Endothelial cell of umbilical vein (primary cell): ENCODE results near the gene ACSF3. TPM values are rescaled to one million over a fixed set of nuclear protein-coding genes. Genes with fewer than 3 reads are reported as not detected.

Source experiments
- BruUV-seq: library from RNA; stranded (reverse); fragments of 400-500 nt; replicated peaks from 2 replicates; lab custom pipeline; 2021; lab: Mats Ljungman, UMichigan
- CTCF ChIA-PET: fragments of 300-600, 350-600 bp; sonication (Branson Sonifier 250); formaldehyde crosslinking; loops from one replicate; lab custom pipeline; 2021; ENCODE audit warnings: antibody characterized with exemption, inconsistent platforms; lab: Charles Lee
- POLR2A ChIA-PET: fragments of 300-600, 350-600 bp; sonication (Branson Sonifier 250); formaldehyde crosslinking; loops from one replicate; lab custom pipeline; 2021; ENCODE audit warnings: antibody characterized with exemption, inconsistent platforms; lab: Charles Lee
- DNase-seq: peaks from one replicate; pipeline ENCODE4 v3.0.0-alpha.2; 2011; ENCODE audit warnings: low read depth, low spot score
- FAIRE-seq: peaks from 2 replicates; lab custom pipeline; 2011; peaks lifted over from hg19 to GRCh38; lab: Jason Lieb, UNC
- H2AFZ ChIP-seq: 2 replicates; pipeline ENCODE4 v1.6.0; 2012; ENCODE audit warnings: low read depth, low read length, control low read depth, inconsistent platforms
- H3K27ac ChIP-seq: 2 replicates; pipeline ENCODE4 v1.5.1; 2011; ENCODE audit warnings: low read depth, mild to moderate bottlenecking, control low read depth, low read length, moderate library complexity; ENCODE audit not compliant: insufficient read depth
- H3K27me3 ChIP-seq, 2 experiments: 2 replicates each; pipeline versions ENCODE4 v1.6.0 to v1.6.1; 2011; ENCODE audit warnings: low read length in 2 of 2, mixed read lengths in 1 of 2; ENCODE audit not compliant: control insufficient read depth in 2 of 2, insufficient read depth in 2 of 2
- H3K36me3 ChIP-seq, 2 experiments: 2 replicates in 1 of 2; 3 replicates in 1 of 2; pipeline ENCODE4 v1.5.1; 2011; ENCODE audit warnings: low read length in 2 of 2, mild to moderate bottlenecking in 1 of 2, moderate library complexity in 1 of 2; ENCODE audit not compliant: control insufficient read depth in 2 of 2, insufficient read depth in 2 of 2; ENCODE audit errors: extremely low read depth in 1 of 2
- H3K4me1 ChIP-seq: 3 replicates; pipeline ENCODE4 v1.5.1; 2011; ENCODE audit warnings: mild to moderate bottlenecking, low read length; ENCODE audit not compliant: control insufficient read depth, insufficient read depth; ENCODE audit errors: extremely low read depth
- H3K4me2 ChIP-seq: 2 replicates; pipeline ENCODE4 v1.6.1; 2011; ENCODE audit warnings: low read length, control low read depth, mixed read lengths; ENCODE audit not compliant: insufficient read depth
- H3K4me3 ChIP-seq, 3 experiments: fragments of 200-600 bp in 1 of 3; sonication (generic), shearing (Covaris generic) in 1 of 3; replicated peaks in 1 of 3; 2 replicates each; pipeline ENCODE4 v1.5.1; 2011 to 2016; ENCODE audit warnings: control low read depth in 3 of 3, low read length in 3 of 3, mild to moderate bottlenecking in 2 of 3, inconsistent platforms in 1 of 3, low read depth in 1 of 3, moderate library complexity in 1 of 3; ENCODE audit not compliant: insufficient read depth in 1 of 3
- H3K79me2 ChIP-seq: 2 replicates; pipeline ENCODE4 v1.6.0; 2012; ENCODE audit warnings: low read length, inconsistent platforms; ENCODE audit not compliant: control insufficient read depth, insufficient read depth
- H3K9ac ChIP-seq: replicated peaks from 2 replicates; pipeline ENCODE3; 2011; ENCODE audit warnings: low read length, control low read depth; ENCODE audit not compliant: insufficient read depth; ENCODE audit errors: extremely low read depth
- H3K9me1 ChIP-seq: replicated peaks from 3 replicates; pipeline ENCODE4 v1.6.0; 2011; ENCODE audit warnings: mild to moderate bottlenecking, low read length; ENCODE audit not compliant: control insufficient read depth, insufficient read depth; ENCODE audit errors: extremely low read depth
- H3K9me3 ChIP-seq: replicated peaks from 2 replicates; pipeline ENCODE4 v1.5.1; 2012; ENCODE audit warnings: low read length, inconsistent platforms; ENCODE audit not compliant: control insufficient read depth, insufficient read depth
- H4K20me1 ChIP-seq: replicated peaks from 2 replicates; pipeline ENCODE3; 2011; ENCODE audit warnings: mild to moderate bottlenecking, low read length; ENCODE audit not compliant: control insufficient read depth, insufficient read depth; ENCODE audit errors: extremely low read depth
- CTCF ChIP-seq, 2 donors: IDR thresholded peaks; 1 replicate in 1 of 2; 2 replicates in 1 of 2; pipeline ENCODE4 v1.5.1; 2011; ENCODE audit warnings: low read length in 2 of 2, mild to moderate bottlenecking in 2 of 2, moderate library complexity in 2 of 2, control low read depth in 1 of 2, inconsistent platforms in 1 of 2, low read depth in 1 of 2; ENCODE audit not compliant: insufficient read depth in 1 of 2; ENCODE audit errors: extremely low read depth in 1 of 2
- EZH2 ChIP-seq: IDR thresholded peaks from 2 replicates; pipeline ENCODE4 v1.6.1; 2012; ENCODE audit warnings: borderline replicate concordance, low read depth, mild to moderate bottlenecking, moderate library complexity, low read length, inconsistent platforms; ENCODE audit not compliant: severe bottlenecking
- JUN ChIP-seq: IDR thresholded peaks from 2 replicates; pipeline ENCODE4 v1.6.1; 2011; ENCODE audit warnings: borderline replicate concordance, low read depth; ENCODE audit not compliant: insufficient read length, insufficient read depth
- MAX ChIP-seq: IDR thresholded peaks from 2 replicates; pipeline ENCODE4 v1.6.1; 2011; ENCODE audit not compliant: insufficient read depth, insufficient read length
- POLR2AphosphoS5 ChIP-seq: IDR thresholded peaks from 2 replicates; pipeline ENCODE4 v1.6.1; 2012; ENCODE audit warnings: low read depth, mild to moderate bottlenecking, control low read depth, low read length, moderate library complexity; ENCODE audit not compliant: insufficient read depth
- dilution Hi-C: fragments of 300-500 bp; cut with MboI; formaldehyde crosslinking; loops from one replicate; pipeline ENCODE4 v1.15.0; 2019; ENCODE audit warnings: low sequenced_read_pairs; ENCODE audit not compliant: extremely low pct_ligation_motif_present
- intact Hi-C: fragments of 100-400 bp; cut with micrococcal nuclease; formaldehyde crosslinking; loops from one replicate; pipeline ENCODE4 v1.10.0; 2022
- polyA plus RNA-seq, 4 experiments: library from polyadenylated mRNA; depleted of rRNA in 3 of 4; stranded (reverse) in 3 of 4; unstranded in 1 of 4; fragments of >200 nt; gene quantifications; 2 replicates each; pipeline versions ENCODE4 v1.2.1 to v1.2.3, GENCODE V29; 2011 to 2012; ENCODE audit warnings: missing spikeins in 1 of 4
- total RNA-seq: library from RNA; stranded (reverse); gene quantifications from 2 replicates; pipeline ENCODE4 v1.2.3, GENCODE V29; 2021

ACSF3 gene
- total and polyA plus RNA-seq, 2 donors (not counting 3 experiments of a cell fraction or from before 2014, with no cell fraction given), result 18.6 to 33.2 TPM

DNA sequence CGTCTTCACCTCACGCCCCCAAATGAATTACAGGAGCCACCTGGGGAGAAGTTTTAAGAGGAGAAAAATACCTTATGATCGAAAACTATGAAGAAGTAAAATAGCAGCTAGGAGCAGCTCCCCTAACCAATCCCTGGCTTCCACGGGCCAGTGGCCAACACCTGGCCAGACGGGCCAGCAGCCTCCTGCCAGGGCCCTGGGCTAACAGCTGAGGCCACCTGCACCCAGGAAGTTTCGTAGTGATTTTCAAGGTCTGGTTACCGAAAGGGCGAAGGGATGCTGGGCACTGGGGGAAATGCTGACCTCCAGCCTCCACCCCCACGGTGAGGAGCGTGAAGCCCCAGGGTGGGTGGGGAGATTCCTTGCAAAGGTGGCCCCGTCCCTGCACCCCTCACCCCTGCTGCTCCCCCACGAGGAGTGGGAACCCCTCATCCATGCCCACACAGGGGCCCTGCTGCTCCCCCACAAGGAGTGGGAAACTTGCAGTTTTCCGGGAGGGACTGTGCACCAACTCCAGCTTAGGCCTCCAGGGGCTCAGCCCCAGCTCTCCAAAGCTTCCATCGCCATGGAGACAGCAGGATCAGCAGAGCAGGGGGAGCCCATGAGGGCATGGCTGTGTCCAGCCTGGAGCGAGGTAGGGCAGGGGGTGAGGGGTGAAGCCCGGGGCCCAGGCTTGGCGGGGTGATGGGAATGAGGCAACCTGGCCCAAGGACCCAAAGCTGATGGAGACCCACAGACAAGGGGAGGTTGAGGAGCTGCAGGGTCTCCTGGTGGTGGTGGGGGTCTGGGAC lies 31.9 kb upstream of the ACSF3 start:
- Histone ChIP-seq H3K9ac (no peak overlapping the region), H4K20me1 (no peaks in the 10 kb centered on the region), H3K4me2 (no peak overlapping the region), H3K27me3 (no peaks in the 10 kb centered on the region), H3K4me1 (no peaks in the 10 kb centered on the region), H2AFZ (no peak overlapping the region), H3K4me3 (no peak overlapping the region), H3K36me3 (no peaks in the 10 kb centered on the region), H3K79me2 (no peaks in the 10 kb centered on the region), H3K9me1 (no peaks in the 10 kb centered on the region), H3K9me3 (no peaks in the 10 kb centered on the region), H3K27ac (no peak overlapping the region)
- dilution Hi-C loops, result no loop called here
- ChIA-PET POLR2A (no interaction called here), CTCF (no interaction called here)
- TF ChIP-seq MAX (no peak), CTCF (IDR thresholded peaks at IDR 0.05; ENCODE audit: extremely low read depth in 1 of 2, insufficient read depth in 1 of 2, low read depth in 1 of 2, low read length in 2 of 2) (no peak), JUN (no peak), EZH2 (no peak), POLR2AphosphoS5 (no peak)
- DNase-seq (no peak), FAIRE-seq (no peak)
- BruUV-seq, result no TSS peak
- intact Hi-C loops, result no loop called here
